ENCODE data around the gene TOMM70.

Gene TOMM70

GRCh38 chr3:100325827-100326226 is 75.1 kb downstream of the TOMM70 start:
- DNase-seq (ENCODE audit: low read depth), result no peak

GRCh38 chr3:100324044-100324443 is 76.8 kb downstream of the TOMM70 start:
- DNase-seq (ENCODE audit: low read depth), result no peak

GRCh38 chr3:100319951-100320350 is 80.9 kb downstream of the TOMM70 start:
- DNase-seq (ENCODE audit: low read depth), result no peak

- no peak for DNase-seq (ENCODE audit: low read depth)
Observed at GRCh38 chr3:100317912-100318311, 83.0 kb downstream of the TOMM70 start.

GRCh38 chr3:100316641-100317069 is 84.2 kb downstream of the TOMM70 start:
- peak; percentile 65 for DNase-seq (ENCODE audit: low read depth)

Measured in fibroblast of the conjunctiva (primary cell).